Thyroid gland (tissue), 4 donors: ENCODE data around the gene DDN.

ENCODE experiments used
- POLR2A ChIP-seq, 2 donors: fragments of 450-650 bp; IDR thresholded peaks; one replicate each; pipeline ENCODE4 v1.6.1; 2017; ENCODE audit warnings: antibody characterized with exemption in 2 of 2, mild to moderate bottlenecking in 2 of 2, moderate library complexity in 1 of 2
- TF ChIP-seq, protein P1 (sequence below), 6 experiments: fragments of 200-600 bp in 3 of 6; fragments of 450-650 bp in 3 of 6; sonication (generic) in 3 of 6; IDR thresholded peaks; one replicate each; pipeline ENCODE4 v1.5.1; 2016 to 2019; ENCODE audit warnings: antibody characterized with exemption in 6 of 6, mild to moderate bottlenecking in 2 of 6, inconsistent platforms in 1 of 6, moderate library complexity in 1 of 6

DNA sequence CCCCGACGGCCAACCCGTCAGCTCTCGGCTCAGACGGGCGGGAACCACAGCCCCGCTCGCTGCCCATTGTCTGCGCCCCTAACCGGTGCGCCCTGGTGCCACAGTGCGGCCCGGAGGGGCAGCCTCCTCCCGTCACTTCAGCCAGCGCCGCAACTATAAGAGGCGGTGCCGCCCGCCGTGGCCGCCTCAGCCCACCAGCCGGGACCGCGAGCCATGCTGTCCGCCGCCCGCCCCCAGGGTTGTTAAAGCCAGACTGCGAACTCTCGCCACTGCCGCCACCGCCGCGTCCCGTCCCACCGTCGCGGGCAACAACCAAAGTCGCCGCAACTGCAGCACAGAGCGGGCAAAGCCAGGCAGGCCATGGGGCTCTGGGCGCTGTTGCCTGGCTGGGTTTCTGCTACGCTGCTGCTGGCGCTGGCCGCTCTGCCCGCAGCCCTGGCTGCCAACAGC is 20.9 kb downstream of the DDN start, which contains the start of gene WNT1:
- TF ChIP-seq, protein P1, sequence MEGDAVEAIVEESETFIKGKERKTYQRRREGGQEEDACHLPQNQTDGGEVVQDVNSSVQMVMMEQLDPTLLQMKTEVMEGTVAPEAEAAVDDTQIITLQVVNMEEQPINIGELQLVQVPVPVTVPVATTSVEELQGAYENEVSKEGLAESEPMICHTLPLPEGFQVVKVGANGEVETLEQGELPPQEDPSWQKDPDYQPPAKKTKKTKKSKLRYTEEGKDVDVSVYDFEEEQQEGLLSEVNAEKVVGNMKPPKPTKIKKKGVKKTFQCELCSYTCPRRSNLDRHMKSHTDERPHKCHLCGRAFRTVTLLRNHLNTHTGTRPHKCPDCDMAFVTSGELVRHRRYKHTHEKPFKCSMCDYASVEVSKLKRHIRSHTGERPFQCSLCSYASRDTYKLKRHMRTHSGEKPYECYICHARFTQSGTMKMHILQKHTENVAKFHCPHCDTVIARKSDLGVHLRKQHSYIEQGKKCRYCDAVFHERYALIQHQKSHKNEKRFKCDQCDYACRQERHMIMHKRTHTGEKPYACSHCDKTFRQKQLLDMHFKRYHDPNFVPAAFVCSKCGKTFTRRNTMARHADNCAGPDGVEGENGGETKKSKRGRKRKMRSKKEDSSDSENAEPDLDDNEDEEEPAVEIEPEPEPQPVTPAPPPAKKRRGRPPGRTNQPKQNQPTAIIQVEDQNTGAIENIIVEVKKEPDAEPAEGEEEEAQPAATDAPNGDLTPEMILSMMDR (IDR thresholded peaks at IDR 0.05), result peak in 1 of 6 experiments; percentile 12
- no peak for TF ChIP-seq POLR2A (IDR thresholded peaks at IDR 0.05)
